KMS-11 (cell line): ENCODE data around the gene CCR6.

Experiments used
- H2AFZ ChIP-seq: fragments of 200-600 bp; sonication (generic); 2 replicates; pipeline ENCODE4 v1.6.1; 2016; ENCODE audit warnings: antibody characterized with exemption, mixed run types, low read depth
- H3K27ac ChIP-seq: fragments of 200-600 bp; sonication (generic); 2 replicates; pipeline ENCODE4 v1.6.1; 2016; ENCODE audit warnings: mild to moderate bottlenecking, mixed run types
- H3K27me3 ChIP-seq: fragments of 200-600 bp; sonication (generic); 2 replicates; pipeline ENCODE4 v1.6.1; 2017; ENCODE audit warnings: mild to moderate bottlenecking, low read depth, mixed run types, moderate library complexity; ENCODE audit not compliant: insufficient read depth
- H3K36me3 ChIP-seq: fragments of 200-600 bp; sonication (generic); 2 replicates; pipeline ENCODE4 v1.6.1; 2017; ENCODE audit warnings: mild to moderate bottlenecking, mixed run types; ENCODE audit not compliant: insufficient read depth
- H3K4me1 ChIP-seq: fragments of 200-600 bp; sonication (generic); 2 replicates; pipeline ENCODE4 v1.6.1; 2016; ENCODE audit warnings: mild to moderate bottlenecking, low read depth, mixed run types; ENCODE audit not compliant: poor library complexity, severe bottlenecking
- H3K4me2 ChIP-seq: fragments of 200-600 bp; sonication (generic); 2 replicates; pipeline ENCODE4 v1.7.0; 2016; ENCODE audit warnings: mild to moderate bottlenecking, mixed run types
- H3K4me3 ChIP-seq: fragments of 200-600 bp; sonication (generic); IDR thresholded peaks from 2 replicates; pipeline ENCODE4 v1.6.1; 2017; ENCODE audit warnings: low read depth, low read length, mixed read lengths; ENCODE audit not compliant: insufficient read depth
- H3K79me2 ChIP-seq: fragments of 200-600 bp; sonication (generic); 2 replicates; pipeline ENCODE4 v1.6.1; 2016; ENCODE audit warnings: low read depth, mixed run types; ENCODE audit not compliant: insufficient read depth
- H3K9ac ChIP-seq: fragments of 200-600 bp; sonication (generic); 2 replicates; pipeline ENCODE4 v1.6.1; 2016; ENCODE audit warnings: mild to moderate bottlenecking, mixed run types
- H4K20me1 ChIP-seq: fragments of 200-600 bp; sonication (generic); 2 replicates; pipeline ENCODE4 v1.6.1; 2016; ENCODE audit warnings: mild to moderate bottlenecking, mixed run types; ENCODE audit not compliant: insufficient read depth
- CTCF ChIP-seq: fragments of 200-600 bp; sonication (generic); conservative IDR thresholded peaks from 2 replicates; pipeline ENCODE4 v1.6.1; 2017; ENCODE audit warnings: low read depth, mild to moderate bottlenecking, antibody characterized with exemption, low read length, moderate library complexity, mixed read lengths

The CCR6 gene

GRCh38 chr6:167100241-167100674 lies 22.6 kb upstream of the CCR6 start:
- H3K36me3 ChIP-seq: no peaks in the 10 kb centered on the region
- H3K4me2 ChIP-seq: no peak overlapping the region
- H2AFZ ChIP-seq: no peak overlapping the region
- H3K27me3 ChIP-seq: 0 out of 2 replicates have a peak, but pooled peaks cover 3% of the 10 kb centered on the region
- H3K9ac ChIP-seq: no peak overlapping the region
- H4K20me1 ChIP-seq: no peaks in the 10 kb centered on the region
- H3K27ac ChIP-seq: no peak overlapping the region
- H3K4me1 ChIP-seq: peaks cover 32% of the 10 kb centered on the region
- no peak for TF ChIP-seq CTCF
- no peak overlapping the region for H3K4me3 ChIP-seq
- no peaks in the 10 kb centered on the region for H3K79me2 ChIP-seq

GRCh38 chr6:167102318-167102717 lies 20.6 kb upstream of the CCR6 start:
- TF ChIP-seq CTCF: no peak
- H3K27me3 ChIP-seq: 0 out of 2 replicates have a peak, but pooled peaks cover 3% of the 10 kb centered on the region
- H3K4me2 ChIP-seq: no peak overlapping the region
- H3K36me3 ChIP-seq: no peaks in the 10 kb centered on the region
- no peak overlapping the region for H2AFZ ChIP-seq
- H3K4me1 ChIP-seq: peaks cover 24% of the 10 kb centered on the region
- H3K9ac ChIP-seq: no peak overlapping the region
- no peak overlapping the region for H3K4me3 ChIP-seq
- H3K27ac ChIP-seq: no peak overlapping the region
- H3K79me2 ChIP-seq: no peaks in the 10 kb centered on the region
- H4K20me1 ChIP-seq: no peaks in the 10 kb centered on the region

- Histone ChIP-seq H3K4me3 (no peak overlapping the region), H3K27ac (no peak overlapping the region), H3K79me2 (no peaks in the 10 kb centered on the region), H3K27me3 (0 out of 2 replicates have a peak, but pooled peaks cover 3% of the 10 kb centered on the region), H2AFZ (no peak overlapping the region), H3K4me2 (peak overlapping the region; percentile 29; the same call in 1 of the 2 replicates), H3K36me3 (no peaks in the 10 kb centered on the region), H3K9ac (no peak overlapping the region), H4K20me1 (no peaks in the 10 kb centered on the region), H3K4me1 (peaks cover 24% of the 10 kb centered on the region)
- no peak for TF ChIP-seq CTCF
Measured at GRCh38 chr6:167103041-167103891, 19.6 kb upstream of the CCR6 start.

- 0 out of 2 replicates have a peak, but pooled peaks cover 3% of the 10 kb centered on the region for H3K27me3 ChIP-seq
- no peak overlapping the region for H3K9ac ChIP-seq
- H4K20me1 ChIP-seq: no peaks in the 10 kb centered on the region
- H2AFZ ChIP-seq: no peak overlapping the region
- H3K79me2 ChIP-seq: no peaks in the 10 kb centered on the region
- no peak overlapping the region for H3K27ac ChIP-seq
- H3K4me1 ChIP-seq: peaks cover 16% of the 10 kb centered on the region
- no peak overlapping the region for H3K4me3 ChIP-seq
- H3K36me3 ChIP-seq: no peaks in the 10 kb centered on the region
- no peak overlapping the region for H3K4me2 ChIP-seq
- no peak for TF ChIP-seq CTCF
Measured at GRCh38 chr6:167104388-167104787, 18.5 kb upstream of the CCR6 start.
